RCC 7860 (cell line): ENCODE measurements around the gene PPP1R18.
A peak's percentile ranks its signal among the peaks of the same experiment; 100 is the strongest.

Experiments used
- DNase-seq: peaks from one replicate; pipeline ENCODE4 v3.0.0-alpha.2; 2015; ENCODE audit warnings: low spot score
- FAIRE-seq: peaks from 2 replicates; lab custom pipeline; 2012; peaks lifted over from hg19 to GRCh38; lab: Jason Lieb, UNC

The PPP1R18 gene

GRCh38 chr6:30689985-30690384, 3.5 kb upstream of the PPP1R18 start:
- FAIRE-seq: no peak
- no peak for DNase-seq

- no peak for FAIRE-seq
- no peak for DNase-seq
Observed at GRCh38 chr6:30689022-30689865, 2.8 kb upstream of the PPP1R18 start.

DNA sequence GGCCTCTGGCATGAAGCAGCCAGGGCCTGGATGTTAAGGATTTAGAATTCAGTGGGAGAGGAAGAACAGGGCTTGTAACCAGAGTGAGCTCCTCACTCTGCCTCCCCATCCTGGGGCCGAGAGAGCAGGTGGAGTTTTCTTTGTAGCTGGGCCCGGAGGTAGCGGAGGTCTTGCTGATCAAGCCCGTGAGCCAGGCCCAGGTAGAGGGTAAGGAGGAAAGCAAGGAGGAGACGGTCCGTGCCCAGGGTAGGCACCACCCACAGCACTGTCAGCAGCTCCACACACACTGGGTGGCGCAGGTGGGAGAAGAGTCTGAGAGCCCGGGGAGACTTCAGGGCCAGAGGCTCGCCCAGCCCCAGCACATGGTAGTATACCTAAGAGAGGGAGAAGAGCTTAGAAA, 2.1 kb upstream of the PPP1R18 start:
- DNase-seq (no peak), FAIRE-seq (no peak)

- FAIRE-seq: no peak
- no peak for DNase-seq
Observed at GRCh38 chr6:30687659-30688431, 1.4 kb upstream of the PPP1R18 start.

- DNase-seq (peak; percentile 94), FAIRE-seq (peak; percentile 79)
Observed at GRCh38 chr6:30686908-30687658, 638 bp upstream of the PPP1R18 start.

DNA sequence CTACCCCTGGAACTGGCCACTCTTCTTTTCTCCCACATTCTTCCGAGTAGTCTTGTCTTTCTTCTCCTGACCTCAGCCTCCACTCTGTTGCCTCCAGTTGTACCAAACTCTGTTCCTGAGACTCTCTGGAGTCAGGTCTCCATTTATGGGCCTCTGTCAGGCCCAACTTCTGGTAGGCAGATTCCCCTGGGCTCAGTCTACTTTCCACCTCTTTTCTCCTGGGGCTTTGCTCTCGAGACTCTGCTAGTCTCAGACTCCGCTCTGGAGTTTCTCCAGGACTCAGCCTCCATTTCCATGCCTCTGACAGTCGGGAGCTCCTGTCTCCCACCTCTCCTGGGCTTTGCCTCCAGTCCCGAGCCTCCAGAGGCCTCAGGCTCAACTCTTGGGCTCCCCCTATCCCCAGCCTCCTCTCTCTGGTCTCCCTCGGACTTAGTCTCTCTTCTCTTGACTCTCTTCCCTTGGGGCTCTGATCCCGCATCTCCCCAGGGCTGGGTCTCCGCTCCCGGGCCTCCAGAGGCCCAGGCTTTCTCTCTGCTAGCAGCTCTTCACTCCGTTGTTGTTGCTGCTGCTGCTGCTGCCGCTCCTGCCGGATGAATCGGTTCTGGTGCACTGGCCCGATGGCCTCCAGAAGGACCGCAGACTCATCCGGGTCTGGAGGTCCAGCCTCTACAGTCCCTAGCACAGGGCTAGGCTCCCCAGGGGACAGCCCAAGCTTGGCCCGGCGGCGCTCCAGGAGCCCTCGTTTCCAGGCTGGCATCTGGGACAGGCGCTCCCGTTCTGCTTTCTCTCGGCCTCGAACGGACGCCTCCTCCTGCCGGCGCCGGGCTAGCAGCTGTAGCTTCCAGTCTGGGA, 1.1 kb downstream of the PPP1R18 start:
- FAIRE-seq (no peak), DNase-seq (peak; percentile 23)

DNA sequence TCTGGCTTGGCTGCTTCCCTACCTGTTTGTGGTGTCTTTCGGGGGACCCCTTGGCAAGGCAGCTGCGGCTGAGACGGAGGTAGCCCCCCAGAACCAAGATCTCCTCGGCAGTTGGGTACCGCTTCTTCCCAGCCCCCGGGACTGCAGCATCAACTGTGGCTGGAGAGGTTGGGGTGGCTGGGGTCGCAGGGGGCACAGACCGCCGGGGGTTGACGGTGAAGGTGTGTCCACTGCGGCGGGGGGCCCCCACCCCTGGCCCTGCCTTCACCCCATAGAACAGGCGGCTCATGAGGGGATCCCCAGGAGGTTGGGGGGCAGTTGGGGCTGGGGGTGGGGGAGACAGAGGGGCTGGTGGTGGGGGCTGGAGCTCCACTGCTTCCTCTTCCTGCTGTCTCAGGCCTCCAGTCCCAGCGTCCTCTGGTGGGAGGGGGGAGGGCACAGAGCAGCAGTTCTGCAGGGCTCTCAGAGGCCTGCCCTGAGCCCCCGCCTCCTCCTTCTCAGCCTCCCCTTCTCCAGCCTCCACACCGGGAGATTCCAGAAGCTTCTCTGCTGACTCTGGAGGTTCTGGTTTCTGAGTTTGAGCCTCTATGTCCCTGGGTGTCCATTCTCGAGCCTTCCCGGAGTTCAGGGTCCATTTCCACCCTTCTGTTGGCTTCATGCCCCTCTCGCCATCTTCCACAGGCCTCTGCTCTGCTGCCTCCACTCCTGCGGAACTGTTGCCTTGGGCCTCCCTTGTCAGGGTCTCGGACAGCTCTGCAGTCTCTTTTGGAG, 1.9 kb downstream of the PPP1R18 start:
- no peak for FAIRE-seq
- peak; percentile 29 for DNase-seq

DNA sequence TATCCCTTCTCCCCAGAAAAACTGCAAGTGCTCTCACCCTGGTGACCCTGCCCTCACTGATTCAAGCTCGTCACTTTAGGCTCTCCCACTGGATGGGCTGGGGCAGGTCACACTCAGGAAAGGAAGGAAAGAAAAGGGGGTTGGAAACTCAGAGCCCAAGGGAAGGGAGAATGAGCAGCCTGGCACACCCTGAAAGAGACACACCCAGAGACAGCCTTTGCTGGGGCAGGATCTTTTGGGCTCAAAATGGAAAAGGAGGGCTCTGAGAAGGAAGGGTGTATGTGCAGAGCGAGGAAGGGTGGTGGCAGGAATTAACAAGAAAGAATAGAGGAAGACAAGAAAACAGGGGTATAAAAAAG, 2.5 kb downstream of the PPP1R18 start:
- FAIRE-seq: no peak
- no peak for DNase-seq

DNA sequence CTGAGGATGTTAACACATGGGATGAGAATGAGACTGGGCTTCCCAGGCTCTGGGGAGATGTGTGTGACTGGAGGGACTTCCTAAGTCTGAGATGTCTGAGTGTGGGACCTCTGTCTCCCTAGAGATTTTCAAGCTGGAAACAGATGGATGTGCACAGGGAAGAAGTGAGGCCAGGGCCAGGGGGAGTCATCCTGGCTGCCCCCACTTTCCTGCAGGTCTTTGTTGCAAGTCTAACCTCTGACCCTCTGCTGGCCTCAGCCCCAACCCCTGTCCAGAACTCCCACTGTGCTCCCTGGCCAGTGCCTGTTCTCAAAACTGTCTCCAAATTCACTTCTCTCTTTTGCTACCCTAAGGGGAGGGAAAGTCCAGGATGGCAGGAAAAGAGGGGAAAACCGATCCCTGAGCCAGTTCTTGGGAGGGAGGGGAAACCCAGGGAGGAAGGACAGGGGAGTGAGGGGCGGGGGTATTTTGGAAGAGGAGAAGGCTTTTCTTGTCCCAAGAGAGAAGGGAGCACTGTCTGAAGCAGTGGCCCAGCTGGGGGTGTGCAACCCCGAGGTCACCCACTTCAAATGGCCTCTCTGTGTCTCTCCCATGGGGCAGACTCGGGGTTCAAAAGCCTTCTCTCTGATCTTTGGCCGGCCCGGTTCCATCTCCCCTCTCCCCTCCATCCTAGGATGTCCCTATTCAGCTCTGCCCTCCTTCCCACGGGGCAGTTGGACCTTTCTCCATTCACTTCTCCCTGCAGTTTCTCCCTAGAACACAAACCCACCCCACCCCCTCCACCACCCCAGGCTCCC, 3.1 kb downstream of the PPP1R18 start:
- DNase-seq (peak; percentile 31), FAIRE-seq (no peak)

- peak; percentile 58 for FAIRE-seq
Observed at GRCh38 chr6:30682143-30683117, 4.0 kb downstream of the PPP1R18 start.

GRCh38 chr6:30681766-30682142, 4.7 kb downstream of the PPP1R18 start:
- DNase-seq (no peak), FAIRE-seq (no peak)

More at GRCh38 chr6:30682143-30683117, 4.0 kb downstream of the PPP1R18 start:
- DNase-seq: peak; percentile 79

- FAIRE-seq (no peak), DNase-seq (no peak)
Observed at GRCh38 chr6:30679765-30680535, 6.5 kb downstream of the PPP1R18 start.

DNA sequence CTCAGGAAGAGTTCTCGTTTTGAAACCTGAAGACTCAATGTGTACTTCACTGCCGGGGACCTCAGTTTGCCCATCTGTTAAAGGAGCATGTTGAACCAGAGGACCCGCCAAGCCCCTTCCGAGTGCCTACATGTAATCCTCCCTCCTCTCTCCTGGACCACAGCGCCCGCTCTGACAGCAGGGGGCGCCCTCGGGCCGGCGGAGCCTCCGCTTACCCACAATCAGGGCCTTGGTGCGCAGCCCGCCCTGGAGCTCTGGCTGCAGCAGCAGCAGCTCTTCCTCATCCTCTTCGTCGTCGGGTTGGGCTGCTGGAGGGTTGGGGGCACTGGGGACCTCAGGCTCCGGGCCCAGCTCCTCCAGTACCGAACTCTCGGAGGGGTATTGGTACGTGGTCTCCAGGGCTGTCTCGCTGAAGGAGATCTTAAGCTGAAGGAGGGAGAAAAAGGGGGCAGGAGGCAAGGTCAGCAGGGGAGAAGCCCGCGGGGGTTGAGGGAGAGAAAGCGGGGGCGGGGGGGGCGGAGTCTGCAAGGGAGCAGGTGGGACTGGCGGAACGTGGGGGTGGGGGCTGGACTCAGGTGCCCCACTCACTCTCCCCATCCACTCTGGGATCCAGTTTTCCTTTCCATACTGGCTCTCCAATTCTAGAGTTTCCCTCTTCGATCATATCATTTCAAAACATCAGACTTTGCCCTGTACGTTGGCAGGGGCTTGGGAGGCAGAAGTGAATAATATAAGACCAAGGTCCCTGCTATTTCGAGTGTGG, 7.3 kb downstream of the PPP1R18 start:
- DNase-seq (peak; percentile 37), FAIRE-seq (no peak)

DNA sequence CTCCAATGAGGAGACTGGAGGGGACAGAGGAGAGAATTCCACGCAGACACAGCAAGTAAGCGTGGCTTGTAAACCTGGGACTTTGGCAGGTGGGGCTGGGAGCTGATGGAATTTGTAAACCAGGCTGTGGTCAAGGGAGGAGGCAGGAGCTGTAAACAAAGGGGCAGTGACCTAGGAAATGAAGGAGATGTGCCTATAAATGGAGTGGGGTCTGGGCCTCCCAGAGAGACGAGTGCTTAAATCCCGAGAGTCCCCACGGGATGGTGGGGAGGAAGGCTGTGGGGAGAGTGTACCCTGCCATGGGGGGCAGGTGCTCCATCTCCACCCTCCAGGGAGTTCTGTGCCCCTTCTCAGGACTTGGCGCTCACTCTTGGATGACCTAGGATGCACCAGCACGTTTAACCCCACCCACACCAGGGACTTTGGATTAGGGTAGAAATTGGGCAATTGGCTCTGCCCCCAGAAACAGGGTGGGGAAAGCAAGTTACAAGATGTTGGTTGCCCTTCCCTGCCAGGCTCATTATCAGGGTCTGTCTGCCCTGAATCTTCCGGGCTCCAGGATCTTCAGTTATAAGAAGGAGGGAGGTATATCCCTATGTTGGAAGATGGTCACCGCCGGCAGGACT, 9.7 kb downstream of the PPP1R18 start:
- no peak for FAIRE-seq
- no peak for DNase-seq

DNA sequence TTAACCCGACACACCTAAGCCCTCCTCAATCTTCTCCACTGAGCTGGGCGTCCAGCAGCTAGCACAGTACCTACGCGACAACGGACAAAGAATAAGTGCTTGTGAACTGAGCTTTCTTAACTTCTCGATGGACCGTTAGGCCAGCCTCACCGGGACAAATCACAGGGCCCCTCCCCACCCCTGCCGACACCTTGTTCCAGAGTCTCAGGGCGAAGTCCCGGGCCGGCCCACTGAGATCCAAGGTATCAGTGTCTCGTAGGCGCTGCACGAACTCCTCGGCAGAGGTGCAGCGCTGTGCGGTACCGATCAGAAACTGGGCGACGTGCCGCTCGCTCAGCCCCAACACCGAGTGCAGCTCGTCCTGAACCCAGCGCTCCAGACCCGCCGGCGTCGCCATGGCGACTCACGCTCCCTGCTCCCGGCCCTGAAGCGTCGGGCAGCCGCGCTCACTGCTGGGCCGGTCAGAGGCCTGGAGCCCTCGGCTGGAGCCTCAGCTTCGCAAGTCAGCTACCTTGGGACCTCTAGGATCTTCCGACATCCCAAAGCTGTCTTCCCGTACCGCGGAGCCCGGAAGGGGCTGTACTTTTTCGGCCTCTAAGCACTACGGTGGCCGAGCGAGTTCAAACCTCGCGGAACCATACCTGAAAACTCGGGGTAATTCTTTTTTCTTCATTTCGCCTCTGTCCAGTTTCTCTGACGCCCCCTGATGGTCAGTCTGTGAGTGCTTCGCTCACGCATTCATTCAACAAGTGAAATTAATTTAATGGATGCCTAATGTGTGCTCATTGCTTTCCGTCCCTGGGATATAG, 13.8 kb downstream of the PPP1R18 start, which contains the start of gene DHX16:
DHX16 (minus strand) TSS at position 562 of the 809 bp plus-strand sequence; CDS start at position 397, 165 bp downstream.
- FAIRE-seq (peak; percentile 85), DNase-seq (peak; percentile 92)
